IMR-90 (cell line): Measurements from ENCODE around the gene USP7. TPM values are rescaled to one million over a fixed set of nuclear protein-coding genes. Genes with fewer than 3 reads are reported as not detected.

ENCODE experiments used
- ATAC-seq: fragments of 200-7000 bp; cut with Tn5 transposase; 2 replicates; pipeline ENCODE4 v1.9.1; 2020; ENCODE audit warnings: low read depth, mild to moderate bottlenecking, moderate library complexity
- BruUV-seq: library from RNA; stranded (reverse); fragments of 400-500 nt; replicated peaks from 2 replicates; lab custom pipeline; 2021; lab: Mats Ljungman, UMichigan
- CTCF ChIA-PET: fragments of 300-600 bp; formaldehyde crosslinking; extraction: SDS; loops from one replicate; lab custom pipeline; 2021; ENCODE audit warnings: antibody characterized with exemption; lab: Yijun Ruan, JAX
- POLR2A ChIA-PET: fragments of 300-600 bp; sonication (Branson Sonifier 250); formaldehyde crosslinking; loops from one replicate; lab custom pipeline; 2022; ENCODE audit warnings: antibody characterized with exemption; ENCODE audit not compliant: unreplicated experiment; lab: Charles Lee
- DNase-seq: peaks from one replicate; pipeline ENCODE4 v3.0.0; 2013
- H2AFZ ChIP-seq: replicated peaks from 2 replicates; pipeline ENCODE3; 2013; ENCODE audit warnings: low read length, mild to moderate bottlenecking; ENCODE audit not compliant: poor library complexity
- H2AK5ac ChIP-seq: 2 replicates; pipeline ENCODE4 v1.6.1; 2013; ENCODE audit warnings: low read depth, low read length, inconsistent platforms
- H2AK9ac ChIP-seq: replicated peaks from 2 replicates; pipeline ENCODE3; 2013; ENCODE audit warnings: mild to moderate bottlenecking, low read depth, low read length, moderate library complexity; ENCODE audit not compliant: poor library complexity
- H2BK120ac ChIP-seq: 2 replicates; pipeline ENCODE4 v1.6.1; 2013; ENCODE audit warnings: low read depth, low read length, inconsistent platforms
- H2BK15ac ChIP-seq: 3 replicates; pipeline ENCODE4 v1.6.1; 2013; ENCODE audit warnings: low read depth, low read length, inconsistent platforms
- H2BK20ac ChIP-seq: 2 replicates; pipeline ENCODE4 v1.6.1; 2013; ENCODE audit warnings: low read depth, mild to moderate bottlenecking, inconsistent platforms, low read length, moderate library complexity
- H2BK5ac ChIP-seq: 2 replicates; pipeline ENCODE4 v1.6.1; 2013; ENCODE audit warnings: mild to moderate bottlenecking, low read depth, low read length, inconsistent platforms; ENCODE audit not compliant: poor library complexity, severe bottlenecking
- H3K14ac ChIP-seq: replicated peaks from 2 replicates; pipeline ENCODE4 v1.6.1; 2013; ENCODE audit warnings: low read depth, low read length, inconsistent platforms
- H3K18ac ChIP-seq: 2 replicates; pipeline ENCODE4 v1.6.1; 2013; ENCODE audit warnings: low read depth, low read length, control low read depth
- H3K23ac ChIP-seq: 2 replicates; pipeline ENCODE4 v1.6.1; 2013; ENCODE audit warnings: low read depth, low read length, inconsistent platforms
- H3K27ac ChIP-seq: 2 replicates; pipeline ENCODE4 v1.5.1; 2013; ENCODE audit warnings: mild to moderate bottlenecking, control low read depth, low read length; ENCODE audit not compliant: insufficient read depth
- H3K27me3 ChIP-seq: 2 replicates; pipeline ENCODE4 v1.6.1; 2013; ENCODE audit warnings: low read length; ENCODE audit not compliant: control insufficient read depth, insufficient read depth
- H3K36me3 ChIP-seq: 2 replicates; pipeline ENCODE4 v1.6.1; 2013; ENCODE audit warnings: low read length, mixed read lengths; ENCODE audit not compliant: control insufficient read depth, insufficient read depth
- H3K4ac ChIP-seq: 2 replicates; pipeline ENCODE4 v1.6.1; 2013; ENCODE audit warnings: low read depth, low read length, inconsistent platforms
- H3K4me1 ChIP-seq: 2 replicates; pipeline ENCODE4 v1.6.1; 2013; ENCODE audit warnings: low read length, mixed read lengths; ENCODE audit not compliant: control insufficient read depth, insufficient read depth
- H3K4me2 ChIP-seq: 2 replicates; pipeline ENCODE4 v1.6.1; 2013; ENCODE audit warnings: low read depth, mild to moderate bottlenecking, control low read depth, low read length, moderate library complexity
- H3K4me3 ChIP-seq: 2 replicates; pipeline ENCODE4 v1.5.1; 2013; ENCODE audit warnings: low read depth, mild to moderate bottlenecking, control low read depth, low read length, moderate library complexity; ENCODE audit not compliant: insufficient read depth
- H3K56ac ChIP-seq: 2 replicates; pipeline ENCODE4 v1.6.1; 2013; ENCODE audit warnings: low read length, inconsistent platforms; ENCODE audit not compliant: insufficient read depth; ENCODE audit errors: extremely low read depth
- H3K79me1 ChIP-seq, 2 experiments: 2 replicates each; pipeline ENCODE4 v1.6.1; 2013; ENCODE audit warnings: low read length in 2 of 2, inconsistent platforms in 1 of 2, low read depth in 1 of 2
- H3K9ac ChIP-seq: 2 replicates; pipeline ENCODE4 v1.6.1; 2013; ENCODE audit warnings: low read depth, low read length, control low read depth
- H3K9me1 ChIP-seq: 2 replicates; pipeline ENCODE4 v1.6.1; 2013; ENCODE audit warnings: low read length, inconsistent platforms; ENCODE audit not compliant: insufficient read depth
- H3K9me3 ChIP-seq: 2 replicates; pipeline ENCODE4 v1.6.1; 2013; ENCODE audit warnings: low read length; ENCODE audit not compliant: control insufficient read depth, insufficient read depth
- H4K20me1 ChIP-seq: 2 replicates; pipeline ENCODE4 v1.6.1; 2013; ENCODE audit warnings: low read length, inconsistent platforms; ENCODE audit not compliant: insufficient read depth
- H4K5ac ChIP-seq: 2 replicates; pipeline ENCODE4 v1.6.1; 2013; ENCODE audit warnings: mild to moderate bottlenecking, low read depth, low read length, control low read depth
- H4K8ac ChIP-seq, 2 experiments: 2 replicates each; pipeline ENCODE4 v1.6.1; 2013; ENCODE audit warnings: low read depth in 2 of 2, low read length in 2 of 2, control low read depth in 1 of 2, inconsistent platforms in 1 of 2
- H4K91ac ChIP-seq: 2 replicates; pipeline ENCODE4 v1.6.1; 2013; ENCODE audit warnings: low read depth, low read length, inconsistent platforms; ENCODE audit not compliant: insufficient read depth
- BHLHE40 ChIP-seq: fragments of 150-350 bp; IDR thresholded peaks from 2 replicates; pipeline ENCODE4 v1.6.1; 2016; ENCODE audit warnings: mild to moderate bottlenecking, low read depth, low read length
- MAFK ChIP-seq: IDR thresholded peaks from 2 replicates; pipeline ENCODE4 v1.6.1; 2012; ENCODE audit warnings: low read depth, low read length, improper control_type of control experiment
- WGBS, 2 experiments: methylation state at CpG; one replicate each; pipeline versions ENCODE4 v1.1.5 to v1.1.7; 2013; ENCODE audit warnings: missing lambda C conversion rate in 2 of 2; ENCODE audit not compliant: insufficient read length in 1 of 2; ENCODE audit errors: extremely low coverage in 2 of 2; 5-methylcytosine and 5-hydroxymethylcytosine counted together
- dilution Hi-C: fragments of 300-500 bp; cut with HindIII; formaldehyde crosslinking; loops from one replicate; pipeline ENCODE4 v1.14.3; 2018; ENCODE audit warnings: low sequenced_read_pairs; ENCODE audit not compliant: unreplicated experiment
- in situ Hi-C: fragments of 300-500 bp; cut with MboI; formaldehyde crosslinking; loops from 3 replicates; pipeline ENCODE4 v1.14.3; 2019; ENCODE audit warnings: low sequenced_read_pairs, inconsistent platforms, mixed read lengths
- intact Hi-C: fragments of 100-400 bp; cut with micrococcal nuclease; formaldehyde crosslinking; loops from 2 replicates; pipeline ENCODE4 v1.10.0; 2022
- polyA plus RNA-seq, 3 experiments: library from polyadenylated mRNA; depleted of rRNA; stranded (reverse); fragments of >200 nt; gene quantifications; 2 replicates each; pipeline ENCODE4 v1.2.3, GENCODE V29; 2012; ENCODE audit warnings: low replicate concordance in 1 of 3
- total RNA-seq: library from RNA; depleted of rRNA; stranded (reverse); fragments of >200 nt; gene quantifications from 2 replicates; pipeline ENCODE4 v1.2.3, GENCODE V29; 2012

USP7 gene
- total and polyA plus RNA-seq, 2 of the 4 experiments (the other 2 are of a cell fraction), result 17.8 to 28.3 TPM

- POLR2A ChIA-PET, result no interaction called here
- Histone ChIP-seq H3K14ac (0 out of 2 replicates have a peak overlapping the region, but pooled peaks have one; percentile 49), H3K4me2 (peak overlapping the region; percentile 30), H2BK120ac (no peak overlapping the region), H3K36me3 (no peaks in the 10 kb centered on the region), H2BK5ac (no peak overlapping the region), H4K5ac (no peak overlapping the region), H3K9me1 (peaks cover 35% of the 10 kb centered on the region), H3K18ac (no peak overlapping the region), H2BK20ac (no peak overlapping the region), H2AK9ac (no peak overlapping the region), H4K91ac (no peak overlapping the region), H2BK15ac (no peak overlapping the region), H4K20me1 (peaks cover 76% of the 10 kb centered on the region), H3K4me3 (no peak overlapping the region), H3K23ac (peak overlapping the region; percentile 48), H2AK5ac (no peak overlapping the region), H3K79me1 (peaks cover 0 to 67% of the 10 kb centered on the region in 2 experiments; a peak in 2 of 4 replicates), H3K9ac (no peak overlapping the region), H3K56ac (no peak overlapping the region), H3K9me3 (no peaks in the 10 kb centered on the region), H4K8ac (no peak overlapping the region), H3K4me1 (peaks cover 37% of the 10 kb centered on the region), H3K4ac (peak overlapping the region; percentile 33; the same call in 1 of the 2 replicates), H3K27ac (peak overlapping the region; percentile 2; the same call in 1 of the 2 replicates), H3K27me3 (no peaks in the 10 kb centered on the region), H2AFZ (no peak overlapping the region)
- 0% methylated on average over 3 of the region's 12 CpGs; no CpG with 5 or more reads in 1 of the 2 experiments for WGBS, 2 experiments
- BruUV-seq, result no TSS peak
- DNase-seq (peak; percentile 37), ATAC-seq (peak; percentile 1)
- TF ChIP-seq BHLHE40 (no peak), MAFK (no peak)
- dilution Hi-C loops (no loop called here), in situ Hi-C loops (loop anchor here (10.0 kb wide), 1 partner anchor 135 kb away; the partner anchor contains the start of gene HAPSTR1), intact Hi-C loops (loop anchor here (5.0 kb wide), 4 partner anchors 38 to 147 kb away; partner anchors contain the start of gene HAPSTR1)
- CTCF ChIA-PET, result interaction anchor here (0.7 to 1.0 kb wide), 3 partner anchors 24 to 186 kb away, joined by 3 to 14 read pairs (median 4); no protein-coding TSS in a partner anchor
These were observed 3.6 kb downstream of the USP7 start for GRCh38 chr16:8959921-8960787.
